ENCODE data around the gene ARHGAP19.

ARHGAP19 gene

DNA sequence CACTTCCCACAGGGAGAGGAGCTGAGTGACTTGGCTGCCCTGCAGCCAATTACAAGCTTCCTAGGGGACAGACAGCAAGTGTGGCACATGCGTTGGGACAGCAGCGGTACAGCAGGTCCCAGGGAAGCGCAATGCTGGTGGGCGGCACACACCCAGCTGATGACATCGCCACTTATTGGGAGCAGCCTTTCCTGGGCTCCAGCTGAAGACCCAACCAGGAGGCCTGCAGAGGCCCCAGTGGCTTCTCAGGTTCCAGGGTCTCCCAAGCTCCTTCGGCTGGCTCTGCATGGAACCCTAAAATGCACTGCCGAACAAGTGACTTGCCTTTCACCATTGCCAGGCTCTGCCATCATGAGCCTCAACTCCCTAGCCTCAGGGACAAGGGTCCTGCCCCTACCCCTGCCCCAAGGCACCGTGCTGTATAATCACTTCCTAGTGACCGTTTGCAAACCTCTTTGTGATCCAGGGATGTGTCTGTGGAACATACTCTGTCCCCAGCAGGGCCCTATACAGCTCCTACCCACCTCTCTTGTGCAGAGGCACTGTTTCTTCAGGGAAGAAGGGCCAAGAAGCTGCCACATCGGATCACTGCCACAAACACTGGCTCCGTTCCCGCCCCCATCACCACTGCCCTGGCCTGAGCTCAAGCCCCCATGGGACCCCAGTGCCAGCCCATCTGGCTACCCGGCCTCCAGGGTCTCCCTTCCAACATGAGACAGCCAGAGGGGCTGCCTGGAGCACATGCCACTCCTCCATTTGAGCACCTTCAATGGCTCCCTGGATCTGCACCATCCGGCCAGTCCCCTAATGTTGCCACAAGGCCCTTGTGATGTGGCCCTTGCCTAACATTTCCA, 87.4 kb downstream of the ARHGAP19 start:
- 90% methylated on average over 14 of the region's 14 CpGs for WGBS
- Histone ChIP-seq H3K4me3 (ENCODE audit: low read length) (no peak overlapping the region), H3K4me1 (ENCODE audit: insufficient read depth, low read length) (no peaks in the 10 kb centered on the region), H3K9ac (ENCODE audit: low read depth, low read length) (no peak overlapping the region), H3K27ac (ENCODE audit: low read depth, low read length) (no peak overlapping the region), H3K36me3 (ENCODE audit: insufficient read depth, low read length) (no peaks in the 10 kb centered on the region), H3K9me3 (ENCODE audit: insufficient read depth, low read depth, low read length) (no peaks in the 10 kb centered on the region), H3K27me3 (ENCODE audit: insufficient read depth, low read length) (no peaks in the 10 kb centered on the region)

DNA sequence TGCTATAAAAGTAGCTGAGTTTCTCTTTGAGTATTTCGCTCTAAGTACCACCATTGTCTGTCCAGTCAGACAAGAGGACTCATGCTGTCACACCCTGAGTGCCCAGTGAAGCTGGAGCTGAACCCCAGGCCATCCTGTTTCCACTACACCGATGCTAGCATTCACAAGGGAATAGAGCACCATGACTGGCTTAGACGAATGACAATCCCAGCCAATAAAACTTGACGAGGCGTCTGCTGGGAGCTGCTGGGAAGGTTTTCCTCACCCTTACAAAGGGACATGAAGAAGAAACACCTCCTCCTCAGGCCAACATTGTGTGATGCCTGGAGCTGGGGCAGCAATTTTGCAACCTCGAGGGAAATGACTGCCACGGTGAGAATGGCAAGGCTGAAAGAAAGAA, 89.2 kb downstream of the ARHGAP19 start:
- no peak overlapping the region for H3K9ac ChIP-seq (ENCODE audit: low read depth, low read length)
- no peaks in the 10 kb centered on the region for H3K9me3 ChIP-seq (ENCODE audit: insufficient read depth, low read depth, low read length)
- 0 out of 2 replicates have a peak, but pooled peaks cover 3% of the 10 kb centered on the region for H3K27me3 ChIP-seq (ENCODE audit: insufficient read depth, low read length)
- no peak overlapping the region for H3K4me3 ChIP-seq (ENCODE audit: low read length)
- H3K36me3 ChIP-seq (ENCODE audit: insufficient read depth, low read length): no peaks in the 10 kb centered on the region
- 80% methylated on average over 7 of the region's 7 CpGs for WGBS
- H3K27ac ChIP-seq (ENCODE audit: low read depth, low read length): no peak overlapping the region
- H3K4me1 ChIP-seq (ENCODE audit: insufficient read depth, low read length): no peaks in the 10 kb centered on the region

DNA sequence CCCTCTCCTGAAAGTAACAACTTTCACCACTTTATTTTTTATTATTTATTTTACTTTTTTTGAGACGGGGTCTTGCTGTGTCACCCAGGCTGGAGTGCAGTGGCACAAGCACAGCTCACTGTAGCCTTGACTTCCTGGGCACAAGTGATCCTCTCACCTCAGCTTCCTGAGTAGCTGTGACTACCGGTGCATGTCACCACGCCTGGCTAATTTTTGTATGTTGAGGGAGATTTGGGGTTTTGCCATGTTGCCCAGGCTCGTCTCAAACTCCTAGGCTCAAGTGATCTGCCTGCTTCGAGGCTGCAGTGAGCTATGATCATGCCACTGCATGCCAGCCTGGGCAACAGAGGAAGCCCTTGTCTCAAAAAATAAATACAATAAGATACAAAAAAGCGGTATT, 91.8 kb downstream of the ARHGAP19 start:
- Histone ChIP-seq H3K9ac (ENCODE audit: low read depth, low read length) (no peak overlapping the region), H3K27me3 (ENCODE audit: insufficient read depth, low read length) (peaks cover 27% of the 10 kb centered on the region), H3K36me3 (ENCODE audit: insufficient read depth, low read length) (no peaks in the 10 kb centered on the region), H3K9me3 (ENCODE audit: insufficient read depth, low read depth, low read length) (no peaks in the 10 kb centered on the region), H3K4me3 (ENCODE audit: low read length) (no peak overlapping the region), H3K4me1 (ENCODE audit: insufficient read depth, low read length) (0 out of 2 replicates have a peak, but pooled peaks cover 9% of the 10 kb centered on the region), H3K27ac (ENCODE audit: low read depth, low read length) (no peak overlapping the region)
- WGBS: 92% methylated on average over 6 of the region's 6 CpGs

DNA sequence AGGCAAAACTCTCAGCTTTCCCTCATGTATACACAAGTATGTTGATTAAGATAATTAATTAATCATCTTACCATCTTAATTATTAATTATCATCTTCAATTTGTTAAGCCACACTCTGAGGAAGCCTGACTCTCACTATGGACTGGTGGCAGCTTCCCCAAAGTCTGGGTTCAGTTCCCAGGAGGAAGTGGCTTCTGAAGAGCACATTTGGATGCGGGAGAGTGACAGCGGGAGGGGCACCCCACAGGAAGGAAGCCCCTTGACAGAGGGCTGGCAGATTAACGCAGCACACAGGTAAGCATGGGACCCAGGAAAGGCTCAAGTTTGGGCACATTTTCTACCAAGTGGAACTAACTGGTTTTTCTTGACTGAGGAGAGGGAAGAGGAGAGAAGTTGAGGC, 93.3 kb downstream of the ARHGAP19 start:
- Histone ChIP-seq H3K4me3 (ENCODE audit: low read length) (no peak overlapping the region), H3K36me3 (ENCODE audit: insufficient read depth, low read length) (no peaks in the 10 kb centered on the region), H3K27ac (ENCODE audit: low read depth, low read length) (no peak overlapping the region), H3K27me3 (ENCODE audit: insufficient read depth, low read length) (peaks cover 33% of the 10 kb centered on the region), H3K9me3 (ENCODE audit: insufficient read depth, low read depth, low read length) (no peaks in the 10 kb centered on the region), H3K4me1 (ENCODE audit: insufficient read depth, low read length) (0 out of 2 replicates have a peak, but pooled peaks cover 10% of the 10 kb centered on the region), H3K9ac (ENCODE audit: low read depth, low read length) (no peak overlapping the region)
- 70% methylated on average over 3 of the region's 3 CpGs for WGBS

DNA sequence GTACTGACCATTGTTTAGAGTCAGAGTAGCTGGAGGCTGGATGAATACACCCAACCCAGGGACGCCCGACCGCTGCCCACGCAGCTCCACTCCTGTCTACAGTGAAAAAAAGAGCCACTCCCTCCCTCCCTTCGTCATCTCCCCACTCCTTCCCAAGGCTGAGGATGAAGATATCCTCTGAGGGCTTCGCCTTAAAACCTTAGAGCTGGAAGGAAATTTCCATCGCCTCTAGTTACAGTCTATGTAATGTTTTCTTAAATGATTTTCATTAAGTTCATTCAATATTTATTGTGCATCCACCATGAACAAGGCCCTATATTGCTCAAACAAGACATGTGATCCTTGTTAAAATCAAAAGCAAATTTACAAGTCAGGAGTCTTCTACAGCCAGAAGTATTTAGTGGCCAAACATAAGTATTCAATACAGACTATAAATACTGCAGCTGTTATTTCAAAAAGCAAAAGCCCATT, 95.4 kb downstream of the ARHGAP19 start:
- H3K27me3 ChIP-seq (ENCODE audit: insufficient read depth, low read length): peaks cover 36% of the 10 kb centered on the region
- no peak overlapping the region for H3K27ac ChIP-seq (ENCODE audit: low read depth, low read length)
- no peak overlapping the region for H3K9ac ChIP-seq (ENCODE audit: low read depth, low read length)
- 0 out of 2 replicates have a peak, but pooled peaks cover 10% of the 10 kb centered on the region for H3K4me1 ChIP-seq (ENCODE audit: insufficient read depth, low read length)
- H3K9me3 ChIP-seq (ENCODE audit: insufficient read depth, low read depth, low read length): no peaks in the 10 kb centered on the region
- no peaks in the 10 kb centered on the region for H3K36me3 ChIP-seq (ENCODE audit: insufficient read depth, low read length)
- WGBS: 45% methylated on average over 5 of the region's 7 CpGs
- peak overlapping the region; percentile 71 for H3K4me3 ChIP-seq (ENCODE audit: low read length)

DNA sequence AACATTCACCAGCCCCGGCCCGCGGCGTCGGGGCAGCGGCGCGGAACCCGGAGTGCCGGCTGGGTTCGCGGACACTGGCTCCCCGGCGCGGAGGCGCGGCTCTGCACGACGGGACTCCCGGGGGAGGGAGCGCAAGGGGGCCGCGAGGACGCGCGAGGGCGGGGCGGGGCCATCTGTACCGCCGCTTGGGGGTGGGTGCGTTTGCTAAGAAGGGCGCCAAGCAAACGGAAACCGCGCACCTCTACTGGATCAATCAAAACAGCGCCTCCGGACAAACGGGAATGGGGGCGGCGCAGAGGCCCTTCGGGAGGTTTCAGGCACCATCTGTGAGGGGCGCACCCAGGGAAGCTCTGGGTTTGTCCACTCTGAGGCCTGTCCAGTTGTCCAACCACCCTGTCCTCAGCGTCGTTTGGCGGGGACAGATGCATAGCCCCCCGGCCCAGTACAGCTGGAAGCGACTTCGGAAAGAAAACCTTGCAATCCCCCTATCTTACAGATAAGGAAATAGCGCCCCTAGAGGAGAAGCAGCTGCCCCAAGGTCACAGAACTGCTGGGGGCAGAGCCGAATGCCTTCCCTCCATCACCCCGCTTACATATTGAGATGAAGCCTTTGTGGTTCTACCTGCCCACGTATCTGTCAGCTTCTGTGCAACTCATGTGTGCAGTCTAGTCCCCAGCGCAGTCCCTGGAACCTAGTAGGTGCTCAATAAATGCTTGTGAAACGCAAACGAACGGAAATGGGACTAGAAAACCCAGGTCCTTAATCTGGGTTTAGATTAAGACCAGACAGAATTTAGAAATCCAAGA, 96.0 kb downstream of the ARHGAP19 start:
- no peak overlapping the region for H3K27ac ChIP-seq (ENCODE audit: low read depth, low read length)
- 3% methylated on average over 56 of the region's 56 CpGs for WGBS
- H3K4me3 ChIP-seq (ENCODE audit: low read length): peak overlapping the region; percentile 71
- peaks cover 36% of the 10 kb centered on the region for H3K27me3 ChIP-seq (ENCODE audit: insufficient read depth, low read length)
- H3K4me1 ChIP-seq (ENCODE audit: insufficient read depth, low read length): 0 out of 2 replicates have a peak, but pooled peaks cover 10% of the 10 kb centered on the region
- no peaks in the 10 kb centered on the region for H3K36me3 ChIP-seq (ENCODE audit: insufficient read depth, low read length)
- no peak overlapping the region for H3K9ac ChIP-seq (ENCODE audit: low read depth, low read length)
- no peaks in the 10 kb centered on the region for H3K9me3 ChIP-seq (ENCODE audit: insufficient read depth, low read depth, low read length)

DNA sequence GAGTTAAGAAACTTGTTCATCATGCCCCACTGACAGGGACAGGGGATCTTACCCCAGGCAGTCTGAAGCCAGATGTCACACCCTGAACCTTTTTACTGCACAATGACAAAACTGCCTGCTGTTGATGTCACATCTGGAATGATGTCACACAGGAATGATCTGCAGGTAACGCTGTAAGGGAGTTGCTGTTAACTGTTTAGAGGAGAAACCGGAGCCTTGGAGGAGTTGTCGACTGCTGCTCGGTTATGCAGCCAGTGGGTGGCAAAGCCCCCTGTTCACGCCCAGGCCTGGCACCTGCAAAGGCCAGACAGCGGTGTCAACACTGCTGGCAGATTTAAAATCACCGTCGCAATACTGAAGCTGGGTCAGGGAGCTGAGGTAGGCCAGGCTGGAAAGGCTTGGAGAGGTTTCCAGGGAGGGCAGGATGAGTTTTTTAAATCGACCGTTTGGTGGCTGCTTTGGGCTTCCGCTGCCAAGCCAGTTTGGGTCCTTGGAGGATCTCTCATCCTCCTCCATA, 96.7 kb downstream of the ARHGAP19 start:
- WGBS: 16% methylated on average over 11 of the region's 11 CpGs
- peak overlapping the region; percentile 71 for H3K4me3 ChIP-seq (ENCODE audit: low read length)
- H3K9ac ChIP-seq (ENCODE audit: low read depth, low read length): no peak overlapping the region
- no peaks in the 10 kb centered on the region for H3K36me3 ChIP-seq (ENCODE audit: insufficient read depth, low read length)
- 0 out of 2 replicates have a peak, but pooled peaks cover 10% of the 10 kb centered on the region for H3K4me1 ChIP-seq (ENCODE audit: insufficient read depth, low read length)
- H3K27ac ChIP-seq (ENCODE audit: low read depth, low read length): no peak overlapping the region
- H3K9me3 ChIP-seq (ENCODE audit: insufficient read depth, low read depth, low read length): no peaks in the 10 kb centered on the region
- H3K27me3 ChIP-seq (ENCODE audit: insufficient read depth, low read length): peaks cover 36% of the 10 kb centered on the region

DNA sequence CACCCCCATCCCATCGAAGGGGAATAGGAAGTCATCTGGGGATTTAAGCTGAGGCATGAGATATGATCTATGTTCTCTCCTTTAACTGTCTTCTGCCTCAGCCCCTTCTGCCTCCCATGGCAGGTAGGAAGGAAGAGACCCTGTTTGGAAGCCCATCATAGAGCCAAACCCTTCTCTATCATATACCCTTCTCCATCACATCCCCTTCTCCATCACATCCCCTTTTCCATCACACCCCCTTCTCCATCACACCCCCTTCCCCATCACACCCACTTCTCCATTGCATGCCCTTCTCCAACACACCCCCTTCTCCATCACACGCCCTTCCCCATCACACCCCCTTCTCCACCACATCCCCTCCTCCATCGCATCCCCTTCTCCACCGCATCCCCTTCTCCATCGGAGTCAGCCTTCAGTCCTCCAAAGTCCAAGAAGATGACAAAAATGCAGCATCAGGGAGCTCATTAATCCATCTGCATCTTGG, 99.4 kb downstream of the ARHGAP19 start:
- H3K4me3 ChIP-seq (ENCODE audit: low read length): no peak overlapping the region
- H3K36me3 ChIP-seq (ENCODE audit: insufficient read depth, low read length): no peaks in the 10 kb centered on the region
- WGBS: 96% methylated on average over 5 of the region's 5 CpGs
- H3K9me3 ChIP-seq (ENCODE audit: insufficient read depth, low read depth, low read length): no peaks in the 10 kb centered on the region
- no peak overlapping the region for H3K27ac ChIP-seq (ENCODE audit: low read depth, low read length)
- peaks cover 45% of the 10 kb centered on the region for H3K27me3 ChIP-seq (ENCODE audit: insufficient read depth, low read length)
- no peak overlapping the region for H3K9ac ChIP-seq (ENCODE audit: low read depth, low read length)
- H3K4me1 ChIP-seq (ENCODE audit: insufficient read depth, low read length): 0 out of 2 replicates have a peak, but pooled peaks cover 10% of the 10 kb centered on the region

DNA sequence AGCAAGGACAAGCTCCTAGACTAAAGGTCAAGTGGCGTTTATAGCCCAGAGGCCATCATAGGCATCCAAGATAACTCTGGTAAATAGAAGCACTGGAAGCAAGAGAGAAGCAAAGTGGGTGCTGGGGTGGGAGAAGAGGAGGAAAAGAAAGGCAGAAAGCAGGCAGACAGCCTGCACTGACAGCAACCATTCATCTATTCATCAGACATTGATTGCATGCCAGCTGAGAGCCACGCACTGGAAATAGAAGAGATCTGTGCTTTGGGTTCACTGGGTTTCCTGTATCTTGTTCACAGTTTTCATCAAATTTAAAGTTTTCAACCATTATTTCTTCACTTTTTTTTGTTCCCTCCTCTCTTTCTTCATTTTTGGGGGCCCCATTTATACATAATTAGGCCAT, 102.0 kb downstream of the ARHGAP19 start:
- no peaks in the 10 kb centered on the region for H3K4me1 ChIP-seq (ENCODE audit: insufficient read depth, low read length)
- H3K9ac ChIP-seq (ENCODE audit: low read depth, low read length): no peak overlapping the region
- H3K36me3 ChIP-seq (ENCODE audit: insufficient read depth, low read length): no peaks in the 10 kb centered on the region
- H3K27me3 ChIP-seq (ENCODE audit: insufficient read depth, low read length): peaks cover 46% of the 10 kb centered on the region
- 94% methylated on average over 2 of the region's 2 CpGs for WGBS
- H3K27ac ChIP-seq (ENCODE audit: low read depth, low read length): no peak overlapping the region
- H3K9me3 ChIP-seq (ENCODE audit: insufficient read depth, low read depth, low read length): no peaks in the 10 kb centered on the region
- no peak overlapping the region for H3K4me3 ChIP-seq (ENCODE audit: low read length)

DNA sequence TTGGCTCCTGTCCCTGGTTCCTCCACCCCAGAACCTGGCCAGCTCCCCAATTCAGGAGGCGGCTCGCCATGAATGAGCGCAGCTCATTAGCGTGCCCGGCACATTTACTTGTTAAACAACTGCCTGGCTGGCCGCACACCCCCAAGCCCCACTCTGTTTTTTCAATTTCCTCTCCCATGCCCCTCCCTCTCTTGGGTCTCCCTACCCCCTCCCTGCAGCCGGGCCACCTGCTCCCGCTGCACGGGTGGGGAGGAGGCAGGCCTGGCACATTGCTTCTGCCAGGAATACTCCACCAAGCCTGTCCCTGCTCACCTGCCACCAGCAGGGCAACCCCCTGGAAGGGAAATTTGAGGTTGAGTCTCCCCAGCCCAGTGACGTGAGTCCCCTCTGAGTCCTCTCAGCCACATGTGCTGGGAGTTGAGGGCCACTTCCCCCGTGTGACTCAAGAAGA, 104.2 kb downstream of the ARHGAP19 start:
- 70% methylated on average over 11 of the region's 11 CpGs for WGBS
- H3K36me3 ChIP-seq (ENCODE audit: insufficient read depth, low read length): no peaks in the 10 kb centered on the region
- no peaks in the 10 kb centered on the region for H3K9me3 ChIP-seq (ENCODE audit: insufficient read depth, low read depth, low read length)
- H3K27me3 ChIP-seq (ENCODE audit: insufficient read depth, low read length): peaks cover 64% of the 10 kb centered on the region
- no peak overlapping the region for H3K9ac ChIP-seq (ENCODE audit: low read depth, low read length)
- H3K4me3 ChIP-seq (ENCODE audit: low read length): no peak overlapping the region
- H3K27ac ChIP-seq (ENCODE audit: low read depth, low read length): no peak overlapping the region
- H3K4me1 ChIP-seq (ENCODE audit: insufficient read depth, low read length): 0 out of 2 replicates have a peak, but pooled peaks cover 4% of the 10 kb centered on the region

All from HUES64 (cell line).